ENCODE data around the gene SLC35D1. TPM values are rescaled to one million over a fixed set of nuclear protein-coding genes. Genes with fewer than 3 reads are reported as not detected.
"Not testable (repeated sequence)": the region's sequence is repeated elsewhere in the genome, so short reads cannot be mapped to it uniquely, and the experiment has no call there.

Gene SLC35D1
- polyA plus RNA-seq, 6 donors from 2014 or later: 2.0 to 5.4 (median 4.7) TPM

DNA sequence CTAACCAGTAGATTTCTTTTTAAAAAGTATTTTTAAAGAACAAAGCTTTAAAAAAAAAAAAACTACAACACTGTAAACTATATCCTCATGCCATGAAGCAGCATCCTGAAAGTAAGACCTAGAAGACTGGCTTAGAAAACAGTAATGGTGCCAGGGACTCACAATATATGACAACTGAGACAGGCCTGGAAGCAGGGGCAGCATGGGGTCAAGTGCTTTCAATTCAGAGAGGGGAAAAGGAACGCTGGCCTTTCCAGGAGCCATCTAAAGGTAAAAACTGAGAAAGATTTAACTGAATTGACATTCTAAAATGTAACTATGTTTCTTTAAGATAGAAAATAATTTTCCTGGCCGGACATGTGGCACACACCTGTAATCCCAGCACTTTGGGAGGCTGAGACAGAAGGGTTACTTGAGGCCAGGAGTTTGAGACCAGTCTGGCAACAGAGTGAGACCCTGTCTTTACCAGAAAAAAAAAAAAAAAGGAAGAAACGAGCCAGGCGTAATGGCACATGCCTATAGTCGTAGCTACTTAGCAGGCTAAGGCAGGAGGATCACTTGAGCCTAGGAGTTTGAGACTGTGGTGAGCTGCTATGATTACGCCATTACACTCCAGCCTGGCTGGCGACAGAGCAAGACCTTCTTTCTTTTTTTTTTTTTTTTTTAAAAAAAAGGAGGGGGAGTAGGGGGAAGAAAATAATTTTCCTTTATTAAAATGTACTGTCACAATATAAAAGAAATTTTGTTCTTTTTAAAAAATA lies 54.1 kb downstream of the SLC35D1 start:
- H3K4me1 Mint-ChIP-seq: peaks cover 0 to 13% (median 9%) of the 10 kb centered on the region in 3 donors
- H3K36me3 Mint-ChIP-seq: peaks cover 5 to 12% of the 10 kb centered on the region in 2 donors
- no peak overlapping the region for H3K4me3 Mint-ChIP-seq
- no peaks in the 10 kb centered on the region for H3K27me3 Mint-ChIP-seq
- ATAC-seq (ENCODE audit: low read depth in 2 of 2) (no peak), DNase-seq (no peak)
- H3K27ac Mint-ChIP-seq: peak overlapping the region in 4 of 6 donors; percentile 34 to 75 (median 64)
- no peaks in the 10 kb centered on the region for H3K9me3 Mint-ChIP-seq

DNA sequence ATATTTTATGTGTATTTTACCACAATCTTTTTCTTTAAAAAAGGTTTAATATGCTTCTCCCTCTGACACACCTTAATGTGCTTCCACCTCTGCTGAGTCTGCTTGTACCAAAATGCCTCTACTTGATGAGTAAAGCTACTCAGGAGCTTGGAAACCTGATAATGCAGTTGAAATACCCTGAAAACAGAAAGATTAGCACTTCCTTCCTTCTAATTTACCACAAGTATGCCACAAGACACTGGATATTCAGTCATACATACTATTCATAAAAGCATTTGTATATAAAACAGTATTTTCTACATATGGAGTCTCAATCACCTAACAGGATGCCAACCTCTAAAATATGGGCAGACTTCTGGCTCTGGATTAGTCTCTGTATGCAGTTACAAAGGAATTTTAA lies 55.0 kb downstream of the SLC35D1 start:
- H3K4me1 Mint-ChIP-seq: peaks cover 0 to 13% (median 9%) of the 10 kb centered on the region in 3 donors
- H3K27me3 Mint-ChIP-seq: no peaks in the 10 kb centered on the region
- DNase-seq (no peak), ATAC-seq (ENCODE audit: low read depth in 2 of 2) (no peak)
- no peaks in the 10 kb centered on the region for H3K9me3 Mint-ChIP-seq
- H3K36me3 Mint-ChIP-seq: peaks cover 5 to 12% of the 10 kb centered on the region in 2 donors
- H3K27ac Mint-ChIP-seq: peak overlapping the region in 2 of 6 donors; percentile 36 to 56
- H3K4me3 Mint-ChIP-seq: no peak overlapping the region

- DNase-seq (peak; percentile 58), ATAC-seq (ENCODE audit: low read depth in 2 of 2) (peak; percentile 86 to 93)
- H3K4me3 Mint-ChIP-seq: no peak overlapping the region
- peaks cover 0 to 9% (median 9%) of the 10 kb centered on the region in 3 donors for H3K4me1 Mint-ChIP-seq
- H3K27ac Mint-ChIP-seq: peak overlapping the region in 1 of 6 donors; percentile 91
- no peaks in the 10 kb centered on the region for H3K9me3 Mint-ChIP-seq
- no peaks in the 10 kb centered on the region for H3K36me3 Mint-ChIP-seq
- H3K27me3 Mint-ChIP-seq: no peaks in the 10 kb centered on the region
These were observed 57.8 kb downstream of the SLC35D1 start for GRCh38 chr1:66996018-66996682.

GRCh38 chr1:66993076-66993475 lies 60.9 kb downstream of the SLC35D1 start:
- DNase-seq (no peak), ATAC-seq (ENCODE audit: low read depth in 2 of 2) (no peak)
- H3K9me3 Mint-ChIP-seq: no peaks in the 10 kb centered on the region
- peaks cover 0 to 9% (median 7%) of the 10 kb centered on the region in 3 donors for H3K4me1 Mint-ChIP-seq
- no peak overlapping the region for H3K27ac Mint-ChIP-seq
- no peaks in the 10 kb centered on the region for H3K36me3 Mint-ChIP-seq
- no peak overlapping the region for H3K4me3 Mint-ChIP-seq
- H3K27me3 Mint-ChIP-seq: no peaks in the 10 kb centered on the region

DNA sequence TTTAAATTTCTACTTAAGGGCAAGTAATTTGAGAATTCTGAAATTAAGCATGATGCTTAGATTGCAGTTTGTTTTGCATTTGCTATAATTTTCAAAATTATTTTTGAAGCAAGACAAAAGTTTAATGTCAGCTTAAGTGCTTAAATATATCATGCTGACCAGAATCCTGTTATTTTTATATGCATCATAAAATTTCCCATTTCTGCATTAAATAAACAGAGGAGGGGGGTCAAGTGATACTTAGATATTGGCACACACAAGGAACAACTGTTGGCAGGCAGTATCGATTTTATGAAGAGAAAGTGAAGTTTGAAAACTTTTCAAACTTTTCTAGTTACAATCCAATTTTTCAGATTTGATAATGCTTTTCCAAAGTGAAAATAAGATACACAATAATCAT lies 68.1 kb downstream of the SLC35D1 start:
- no peak for DNase-seq
- Mint-ChIP-seq H3K27ac (no peak overlapping the region), H3K27me3 (no peaks in the 10 kb centered on the region), H3K4me1 (peaks cover 9 to 12% (median 10%) of the 10 kb centered on the region in 3 donors), H3K36me3 (peaks cover 7 to 9% of the 10 kb centered on the region in 2 donors), H3K4me3 (no peak overlapping the region), H3K9me3 (no peaks in the 10 kb centered on the region)
- ATAC-seq (ENCODE audit: low read depth in 2 of 2): no peak

- peak overlapping the region in 2 of 6 donors; percentile 27 to 76 for H3K27ac Mint-ChIP-seq
- ATAC-seq (ENCODE audit: low read depth in 2 of 2) (no peak), DNase-seq (no peak)
- H3K4me1 Mint-ChIP-seq: peaks cover 9 to 12% (median 10%) of the 10 kb centered on the region in 3 donors
- H3K4me3 Mint-ChIP-seq: no peak overlapping the region
- peaks cover 7 to 17% of the 10 kb centered on the region in 2 donors for H3K36me3 Mint-ChIP-seq
- no peaks in the 10 kb centered on the region for H3K27me3 Mint-ChIP-seq
- H3K9me3 Mint-ChIP-seq: no peaks in the 10 kb centered on the region
These were observed 69.5 kb downstream of the SLC35D1 start for GRCh38 chr1:66984491-66984890.

GRCh38 chr1:66982561-66983260 lies 71.2 kb downstream of the SLC35D1 start:
- no peaks in the 10 kb centered on the region for H3K27me3 Mint-ChIP-seq
- H3K4me3 Mint-ChIP-seq: no peak overlapping the region
- H3K36me3 Mint-ChIP-seq: peaks cover 11 to 23% of the 10 kb centered on the region in 2 donors
- DNase-seq: no peak
- no peak for ATAC-seq (ENCODE audit: low read depth in 2 of 2)
- H3K27ac Mint-ChIP-seq: peak overlapping the region in 1 of 6 donors; percentile 82
- no peaks in the 10 kb centered on the region for H3K9me3 Mint-ChIP-seq
- peaks cover 9 to 12% (median 10%) of the 10 kb centered on the region in 3 donors for H3K4me1 Mint-ChIP-seq

GRCh38 chr1:66981679-66982078 lies 72.3 kb downstream of the SLC35D1 start:
- no peaks in the 10 kb centered on the region for H3K27me3 Mint-ChIP-seq
- DNase-seq (no peak), ATAC-seq (ENCODE audit: low read depth in 2 of 2) (peak; percentile 37 to 61)
- no peaks in the 10 kb centered on the region for H3K9me3 Mint-ChIP-seq
- H3K4me3 Mint-ChIP-seq: peak overlapping the region in 1 of 8 donors; percentile 27
- peaks cover 13 to 23% of the 10 kb centered on the region in 2 donors for H3K36me3 Mint-ChIP-seq
- H3K27ac Mint-ChIP-seq: peak overlapping the region in 4 of 6 donors; percentile 4 to 58 (median 50)
- peaks cover 9 to 12% (median 10%) of the 10 kb centered on the region in 3 donors for H3K4me1 Mint-ChIP-seq

DNA sequence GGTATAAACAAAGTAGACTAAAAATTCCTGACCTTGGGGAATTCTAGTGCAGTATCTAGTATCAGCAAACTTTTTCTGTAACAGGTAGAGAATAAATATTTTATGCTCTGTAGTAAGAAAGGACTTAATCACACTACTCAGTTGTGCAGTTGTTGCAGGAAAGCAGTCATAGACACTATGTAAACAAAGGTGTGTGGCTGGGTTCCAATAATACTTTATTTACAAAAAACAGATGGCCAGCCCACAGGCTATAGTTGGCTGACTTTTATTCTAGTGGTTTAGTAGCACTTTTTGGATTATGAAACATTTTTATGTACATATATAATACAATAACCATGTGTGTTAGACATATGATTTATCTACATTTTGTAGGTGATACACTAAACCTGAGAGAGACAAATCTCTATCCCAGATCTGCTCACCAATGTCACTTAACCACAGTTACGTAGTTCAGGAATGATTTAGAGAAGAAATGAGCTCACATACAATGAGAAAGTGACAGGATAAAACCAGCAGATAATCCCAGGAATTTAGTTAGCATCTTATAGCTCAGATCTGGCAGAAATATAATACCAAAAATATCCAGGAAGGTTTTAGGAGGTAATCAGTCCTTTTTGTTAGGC lies 73.1 kb downstream of the SLC35D1 start:
- Mint-ChIP-seq H3K27ac (peak overlapping the region in 5 of 6 donors; percentile 4 to 62 (median 43)), H3K27me3 (no peaks in the 10 kb centered on the region), H3K4me1 (peaks cover 9 to 12% (median 10%) of the 10 kb centered on the region in 3 donors), H3K9me3 (no peaks in the 10 kb centered on the region), H3K4me3 (peak overlapping the region in 1 of 8 donors; percentile 6), H3K36me3 (peaks cover 16 to 23% of the 10 kb centered on the region in 2 donors)
- DNase-seq (no peak), ATAC-seq (ENCODE audit: low read depth in 2 of 2) (no peak)

GRCh38 chr1:66979621-66980020 lies 74.3 kb downstream of the SLC35D1 start:
- Mint-ChIP-seq H3K27ac (peak overlapping the region in 1 of 6 donors; percentile 63), H3K36me3 (peaks cover 15 to 21% of the 10 kb centered on the region in 2 donors)
- DNase-seq; H3K9me3 Mint-ChIP-seq; H3K4me1 Mint-ChIP-seq; H3K4me3 Mint-ChIP-seq; H3K27me3 Mint-ChIP-seq; ATAC-seq (ENCODE audit: low read depth in 2 of 2): not testable (repeated sequence)

GRCh38 chr1:66978201-66978600 lies 75.7 kb downstream of the SLC35D1 start:
- Mint-ChIP-seq H3K4me1 (peaks cover 4% of the 10 kb centered on the region in 3 donors), H3K36me3 (peaks cover 10 to 14% of the 10 kb centered on the region in 2 donors), H3K4me3 (no peak overlapping the region), H3K27me3 (no peaks in the 10 kb centered on the region), H3K27ac (no peak overlapping the region), H3K9me3 (no peaks in the 10 kb centered on the region)
- no peak for DNase-seq
- ATAC-seq (ENCODE audit: low read depth in 2 of 2): no peak

DNA sequence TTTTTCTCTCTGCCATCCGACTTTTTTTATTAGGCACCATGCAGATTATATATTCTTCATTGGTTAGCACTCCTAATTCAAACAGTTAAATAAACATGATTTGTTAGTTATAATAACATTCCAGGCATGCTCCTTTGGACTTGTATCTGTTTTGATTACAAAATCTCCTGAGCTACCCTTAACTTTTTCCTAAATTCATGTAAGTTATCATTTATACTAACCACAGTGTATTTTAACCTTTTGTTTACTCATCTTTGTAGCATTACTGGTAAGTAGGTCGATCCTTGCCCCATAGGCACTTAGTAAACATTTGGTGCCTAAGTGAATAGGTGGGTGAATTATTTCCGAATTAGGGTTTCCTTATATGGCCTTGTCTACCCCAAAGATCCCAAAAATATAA lies 85.4 kb downstream of the SLC35D1 start:
- Mint-ChIP-seq H3K4me1 (peaks cover 0 to 4% (median 4%) of the 10 kb centered on the region in 3 donors), H3K9me3 (peaks cover 0 to 17% (median 4%) of the 10 kb centered on the region in 7 donors), H3K27me3 (no peaks in the 10 kb centered on the region), H3K36me3 (peaks cover 44 to 54% of the 10 kb centered on the region in 2 donors), H3K27ac (no peak overlapping the region), H3K4me3 (no peak overlapping the region)
- ATAC-seq (ENCODE audit: low read depth in 2 of 2) (no peak), DNase-seq (no peak)
